Activated T-helper 17 cell treated with anti-CD3 and anti-CD28 coated beads, Interleukin-2, amount 50 U/mL, for 72 hours (primary cell): ENCODE data around the gene TNFRSF18. TPM values are rescaled to one million over a fixed set of nuclear protein-coding genes. Genes with fewer than 3 reads are reported as not detected.
"Not testable (repeated sequence)": the region's sequence is repeated elsewhere in the genome, so short reads cannot be mapped to it uniquely, and the experiment has no call there.

Experiments used
- ATAC-seq: fragments of 150-1000 bp; cut with Tn5 transposase; replicated peaks from 2 replicates; pipeline ENCODE4 v1.10.0; 2021; ENCODE audit warnings: mild to moderate bottlenecking, moderate library complexity
- H3K27ac Mint-ChIP-seq: one replicate; pipeline ENCODE4 v1.8.0; 2022; ENCODE audit warnings: mixed read lengths
- H3K27me3 Mint-ChIP-seq: one replicate; pipeline ENCODE4 v1.8.0; 2022; ENCODE audit warnings: mixed read lengths
- H3K36me3 Mint-ChIP-seq: one replicate; pipeline ENCODE4 v1.8.0; 2022; ENCODE audit warnings: low read depth, mild to moderate bottlenecking, mixed read lengths
- H3K4me1 Mint-ChIP-seq: one replicate; pipeline ENCODE4 v1.8.0; 2022; ENCODE audit warnings: mixed read lengths
- H3K4me3 Mint-ChIP-seq: one replicate; pipeline ENCODE4 v1.8.0; 2022; ENCODE audit warnings: mild to moderate bottlenecking, mixed read lengths
- H3K9me3 Mint-ChIP-seq: one replicate; pipeline ENCODE4 v1.8.0; 2022; ENCODE audit warnings: mixed read lengths
- total RNA-seq, 2 donors: library from RNA; stranded (reverse); gene quantifications; one replicate each; pipeline ENCODE4 v1.2.3, GENCODE V29; 2022

TNFRSF18 gene
- total RNA-seq, 2 donors from 2014 or later = 105 to 796 TPM

- Mint-ChIP-seq H3K36me3 (no peaks in the 10 kb centered on the region), H3K4me3 (no peak overlapping the region), H3K27me3 (no peaks in the 10 kb centered on the region), H3K4me1 (peaks cover 6% of the 10 kb centered on the region), H3K27ac (no peak overlapping the region), H3K9me3 (no peaks in the 10 kb centered on the region)
- no peak for ATAC-seq
These were observed 27.5 kb downstream of the TNFRSF18 start for GRCh38 chr1:1178794-1179331.

GRCh38 chr1:1177452-1178206, 28.8 kb downstream of the TNFRSF18 start:
- Mint-ChIP-seq H3K4me1 (peaks cover 6% of the 10 kb centered on the region), H3K27ac (no peak overlapping the region), H3K36me3 (no peaks in the 10 kb centered on the region), H3K27me3 (no peaks in the 10 kb centered on the region), H3K4me3 (no peak overlapping the region), H3K9me3 (no peaks in the 10 kb centered on the region)
- ATAC-seq = no peak

- ATAC-seq = no peak
- Mint-ChIP-seq H3K9me3 (no peaks in the 10 kb centered on the region), H3K27ac (no peak overlapping the region), H3K4me3 (no peak overlapping the region), H3K36me3 (no peaks in the 10 kb centered on the region), H3K4me1 (peaks cover 10% of the 10 kb centered on the region), H3K27me3 (no peaks in the 10 kb centered on the region)
These were observed 29.5 kb downstream of the TNFRSF18 start for GRCh38 chr1:1176931-1177330.

- peaks cover 10% of the 10 kb centered on the region for H3K4me1 Mint-ChIP-seq
- not testable (repeated sequence) for H3K9me3 Mint-ChIP-seq, H3K27ac Mint-ChIP-seq, H3K4me3 Mint-ChIP-seq, ATAC-seq, H3K27me3 Mint-ChIP-seq, H3K36me3 Mint-ChIP-seq
These were observed 30.2 kb downstream of the TNFRSF18 start for GRCh38 chr1:1176063-1176761.

- peaks cover 10% of the 10 kb centered on the region for H3K4me1 Mint-ChIP-seq
These were observed 30.9 kb downstream of the TNFRSF18 start for GRCh38 chr1:1175221-1176062.

GRCh38 chr1:1173793-1174415, 32.5 kb downstream of the TNFRSF18 start, which contains the start of gene TTLL10:
TSS of gene TTLL10 (plus strand) at chr1:1173880. CDS start at chr1:1179216, 5,336 bp downstream.
- Mint-ChIP-seq H3K4me1 (peaks cover 10% of the 10 kb centered on the region), H3K36me3 (no peaks in the 10 kb centered on the region), H3K27ac (no peak within 1 kb of the TSS), H3K27me3 (no peaks in the 10 kb centered on the region), H3K4me3 (no peak within 1 kb of the TSS), H3K9me3 (no peaks in the 10 kb centered on the region)
- ATAC-seq = peak; percentile 71

More at GRCh38 chr1:1175221-1176062, 30.9 kb downstream of the TNFRSF18 start:
- ATAC-seq = no peak
- H3K9me3 Mint-ChIP-seq = no peaks in the 10 kb centered on the region
- H3K27me3 Mint-ChIP-seq = no peaks in the 10 kb centered on the region
- H3K4me3 Mint-ChIP-seq = no peak overlapping the region
- no peak overlapping the region for H3K27ac Mint-ChIP-seq
- H3K36me3 Mint-ChIP-seq = no peaks in the 10 kb centered on the region

GRCh38 chr1:1173061-1173792, 33.2 kb downstream of the TNFRSF18 start:
- no peak overlapping the region for H3K4me3 Mint-ChIP-seq
- H3K36me3 Mint-ChIP-seq = no peaks in the 10 kb centered on the region
- H3K9me3 Mint-ChIP-seq = no peaks in the 10 kb centered on the region
- no peaks in the 10 kb centered on the region for H3K27me3 Mint-ChIP-seq
- peak; percentile 16 for ATAC-seq
- peaks cover 10% of the 10 kb centered on the region for H3K4me1 Mint-ChIP-seq
- no peak overlapping the region for H3K27ac Mint-ChIP-seq

GRCh38 chr1:1171546-1172340, 34.6 kb downstream of the TNFRSF18 start:
- H3K27me3 Mint-ChIP-seq = no peaks in the 10 kb centered on the region
- peak; percentile 86 for ATAC-seq
- H3K4me1 Mint-ChIP-seq = peaks cover 5% of the 10 kb centered on the region
- H3K4me3 Mint-ChIP-seq = peak overlapping the region; percentile 57
- H3K36me3 Mint-ChIP-seq = no peaks in the 10 kb centered on the region
- no peaks in the 10 kb centered on the region for H3K9me3 Mint-ChIP-seq
- peak overlapping the region; percentile 65 for H3K27ac Mint-ChIP-seq

GRCh38 chr1:1171161-1171545, 35.2 kb downstream of the TNFRSF18 start:
- Mint-ChIP-seq H3K27ac (no peak overlapping the region), H3K4me3 (no peak overlapping the region), H3K9me3 (no peaks in the 10 kb centered on the region), H3K27me3 (no peaks in the 10 kb centered on the region), H3K36me3 (no peaks in the 10 kb centered on the region), H3K4me1 (peaks cover 4% of the 10 kb centered on the region)
- no peak for ATAC-seq

GRCh38 chr1:1170215-1171091, 35.9 kb downstream of the TNFRSF18 start:
- H3K4me3 Mint-ChIP-seq = no peak overlapping the region
- no peaks in the 10 kb centered on the region for H3K36me3 Mint-ChIP-seq
- no peaks in the 10 kb centered on the region for H3K9me3 Mint-ChIP-seq

GRCh38 chr1:1169429-1170214, 36.8 kb downstream of the TNFRSF18 start:
- H3K4me3 Mint-ChIP-seq = no peak overlapping the region
- H3K36me3 Mint-ChIP-seq = no peaks in the 10 kb centered on the region
- ATAC-seq = no peak
- peaks cover 4% of the 10 kb centered on the region for H3K4me1 Mint-ChIP-seq
- H3K27ac Mint-ChIP-seq = no peak overlapping the region
- H3K27me3 Mint-ChIP-seq = no peaks in the 10 kb centered on the region
- no peaks in the 10 kb centered on the region for H3K9me3 Mint-ChIP-seq

More at GRCh38 chr1:1170215-1171091, 35.9 kb downstream of the TNFRSF18 start:
- H3K4me1 Mint-ChIP-seq = peaks cover 4% of the 10 kb centered on the region
- no peak for ATAC-seq
- H3K27ac Mint-ChIP-seq = no peak overlapping the region
- no peaks in the 10 kb centered on the region for H3K27me3 Mint-ChIP-seq
